GM19397 (cell line): Measurements from ENCODE around the gene BPIFB3.

Experiments used
- ATAC-seq: cut with Tn5 transposase; IDR thresholded peaks from one replicate; pipeline ENCODE4 v1.9.1; 2021; ENCODE audit warnings: mild to moderate bottlenecking, moderate library complexity; ENCODE audit not compliant: unreplicated experiment

Gene BPIFB3

GRCh38 chr20:33015700-33016580, 37.8 kb upstream of the BPIFB3 start:
- ATAC-seq: no peak

GRCh38 chr20:33016581-33017109, 37.1 kb upstream of the BPIFB3 start:
- ATAC-seq: no peak

- no peak for ATAC-seq
Observed at GRCh38 chr20:33017542-33017941, 36.2 kb upstream of the BPIFB3 start.

DNA sequence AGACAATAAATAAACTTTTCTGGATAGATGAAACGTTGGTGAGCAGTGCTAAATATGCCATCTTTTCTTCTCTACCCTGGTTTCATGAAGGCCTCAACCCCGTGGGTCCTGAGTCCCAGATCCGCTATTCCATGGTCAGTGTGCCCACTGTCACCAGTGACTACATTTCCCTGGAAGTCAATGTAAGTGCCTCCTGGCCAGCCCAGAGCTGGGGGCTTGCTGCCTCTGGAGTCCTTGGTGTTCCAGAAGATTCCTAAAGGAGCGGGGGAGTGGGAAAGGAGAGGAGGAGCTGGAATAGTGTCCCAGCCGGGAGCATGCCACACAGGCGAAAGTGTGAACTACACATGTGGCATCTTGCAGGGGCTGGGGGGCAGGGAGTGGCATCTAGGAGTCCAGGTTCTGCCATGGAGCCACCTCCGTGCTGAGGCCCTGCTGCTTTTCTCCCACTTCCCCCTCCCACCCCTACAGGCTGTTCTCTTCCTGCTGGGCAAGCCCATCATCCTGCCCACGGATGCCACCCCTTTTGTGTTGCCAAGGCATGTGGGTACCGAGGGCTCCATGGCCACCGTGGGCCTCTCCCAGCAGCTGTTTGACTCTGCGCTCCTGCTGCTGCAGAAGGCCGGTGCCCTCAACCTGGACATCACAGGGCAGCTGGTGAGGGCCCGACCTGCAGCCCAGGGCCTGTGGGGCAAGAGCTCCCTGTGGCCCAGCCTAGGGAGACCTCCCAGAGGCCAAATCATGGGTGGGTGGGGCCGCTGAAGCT, 35.4 kb upstream of the BPIFB3 start:
- ATAC-seq: no peak

- ATAC-seq: no peak
Observed at GRCh38 chr20:33019465-33020277, 34.0 kb upstream of the BPIFB3 start.

DNA sequence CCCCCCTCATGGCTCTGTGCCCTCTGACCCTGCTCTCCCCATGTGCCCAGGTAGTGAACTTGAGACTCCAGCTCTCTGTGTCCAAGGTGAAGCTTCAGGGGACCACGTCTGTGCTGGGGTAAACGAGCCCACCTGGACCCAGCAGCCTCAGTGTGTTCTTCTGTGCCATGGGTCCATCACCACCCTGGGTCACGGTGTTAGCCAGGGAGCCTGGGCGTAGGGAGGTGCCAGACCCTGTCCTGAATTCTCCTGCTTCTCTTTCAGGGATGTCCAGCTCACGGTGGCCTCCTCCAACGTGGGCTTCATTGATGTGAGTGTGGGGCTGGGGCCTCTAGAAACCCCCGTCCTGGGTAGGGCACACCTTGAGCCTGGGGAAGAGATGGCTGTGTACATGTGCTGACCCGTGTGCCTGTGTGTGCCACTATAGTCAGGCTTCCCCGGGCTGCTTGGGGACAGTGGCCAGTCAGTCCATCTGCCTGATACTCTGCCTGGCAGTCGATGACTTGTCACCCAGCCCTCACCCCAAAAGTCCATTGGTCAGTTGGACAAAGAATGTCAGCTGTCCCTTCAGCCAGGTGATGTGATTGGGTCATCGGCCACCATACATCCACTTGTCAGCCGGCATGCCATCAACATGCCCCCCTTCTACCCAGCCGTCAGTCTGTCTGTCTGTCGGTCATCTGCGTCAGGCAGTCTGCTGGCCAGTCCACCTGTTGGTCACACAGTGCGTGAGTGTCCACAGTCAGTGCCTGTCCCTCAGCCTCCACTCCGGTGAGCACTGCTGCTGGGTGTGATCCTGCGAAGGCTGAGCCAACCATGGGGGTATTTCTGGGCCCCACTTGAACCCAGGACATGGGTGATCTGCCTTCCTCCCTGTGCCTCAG, 33.2 kb upstream of the BPIFB3 start:
- no peak for ATAC-seq

- no peak for ATAC-seq
Observed at GRCh38 chr20:33021879-33022278, 31.8 kb upstream of the BPIFB3 start.

DNA sequence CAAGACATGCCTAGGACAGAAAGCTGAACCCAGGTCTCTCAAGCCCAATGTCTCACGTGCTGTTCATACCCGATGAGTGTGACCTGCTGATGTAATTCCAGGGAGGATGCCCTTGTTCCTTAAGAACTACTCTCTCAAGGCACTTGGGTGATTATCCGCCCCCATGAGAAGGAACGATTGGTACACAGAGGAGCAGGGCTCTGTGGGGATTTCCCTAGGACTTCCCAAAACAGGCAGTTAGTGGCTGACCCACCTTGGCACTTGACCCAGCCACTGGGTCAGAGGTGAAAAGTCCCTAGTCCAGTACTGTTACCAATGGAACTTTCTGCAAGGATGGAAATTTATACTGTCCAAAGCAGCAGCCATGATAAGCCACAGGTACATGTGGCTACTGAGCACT, 31.4 kb upstream of the BPIFB3 start:
- ATAC-seq: no peak

GRCh38 chr20:33022694-33023438, 30.8 kb upstream of the BPIFB3 start:
- no peak for ATAC-seq

GRCh38 chr20:33023439-33024242, 30.1 kb upstream of the BPIFB3 start:
- ATAC-seq: no peak

DNA sequence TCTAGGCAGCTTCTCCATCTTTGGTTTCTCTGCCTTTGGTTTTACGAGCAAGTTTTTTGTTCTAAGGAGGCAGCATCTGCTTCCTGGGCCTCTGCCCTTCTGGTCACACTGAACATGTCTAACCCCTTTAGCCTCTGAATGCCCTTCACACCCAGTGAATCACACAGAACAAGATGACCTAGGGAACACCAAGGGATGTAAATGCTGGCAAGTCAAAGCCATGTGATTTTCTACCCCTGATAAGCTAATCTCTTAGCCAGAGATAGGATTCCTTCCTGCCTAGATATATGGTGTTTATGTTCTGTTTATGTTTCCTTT, 29.5 kb upstream of the BPIFB3 start:
- ATAC-seq: no peak

DNA sequence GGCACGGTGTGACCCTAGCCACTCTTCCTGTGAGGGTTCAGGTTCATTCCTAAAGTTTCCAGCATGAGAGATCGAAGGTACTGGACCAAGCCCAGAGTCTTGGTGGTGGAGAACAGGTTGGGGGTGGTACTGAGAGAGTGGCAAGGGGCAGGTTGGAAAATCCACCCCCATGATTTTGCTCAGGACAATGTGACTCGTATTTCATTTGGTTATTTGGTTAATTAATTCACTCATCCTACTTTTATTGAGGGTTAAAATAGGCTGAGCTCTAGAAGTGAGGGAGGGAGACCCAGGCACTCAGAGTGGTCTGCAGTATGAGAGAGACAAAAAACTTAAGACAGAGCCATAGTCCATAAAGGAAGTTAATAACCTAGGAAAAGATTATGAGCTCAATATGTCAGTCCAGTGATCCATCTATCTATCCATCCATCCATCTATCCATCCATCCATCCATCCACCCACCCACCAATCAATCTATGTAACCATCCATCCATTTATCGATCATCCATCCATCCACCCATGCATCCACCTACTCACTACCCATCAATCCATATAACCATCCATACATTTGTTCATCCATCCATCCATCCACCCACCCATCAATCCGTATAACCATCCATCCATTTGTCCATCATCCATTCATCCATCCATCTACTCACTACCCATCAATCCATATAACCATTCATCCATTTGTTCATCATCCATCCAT, 28.9 kb upstream of the BPIFB3 start:
- ATAC-seq: no peak

- no peak for ATAC-seq
Observed at GRCh38 chr20:33025318-33025876, 28.3 kb upstream of the BPIFB3 start.

- ATAC-seq: no peak
Observed at GRCh38 chr20:33026072-33026778, 27.5 kb upstream of the BPIFB3 start.

DNA sequence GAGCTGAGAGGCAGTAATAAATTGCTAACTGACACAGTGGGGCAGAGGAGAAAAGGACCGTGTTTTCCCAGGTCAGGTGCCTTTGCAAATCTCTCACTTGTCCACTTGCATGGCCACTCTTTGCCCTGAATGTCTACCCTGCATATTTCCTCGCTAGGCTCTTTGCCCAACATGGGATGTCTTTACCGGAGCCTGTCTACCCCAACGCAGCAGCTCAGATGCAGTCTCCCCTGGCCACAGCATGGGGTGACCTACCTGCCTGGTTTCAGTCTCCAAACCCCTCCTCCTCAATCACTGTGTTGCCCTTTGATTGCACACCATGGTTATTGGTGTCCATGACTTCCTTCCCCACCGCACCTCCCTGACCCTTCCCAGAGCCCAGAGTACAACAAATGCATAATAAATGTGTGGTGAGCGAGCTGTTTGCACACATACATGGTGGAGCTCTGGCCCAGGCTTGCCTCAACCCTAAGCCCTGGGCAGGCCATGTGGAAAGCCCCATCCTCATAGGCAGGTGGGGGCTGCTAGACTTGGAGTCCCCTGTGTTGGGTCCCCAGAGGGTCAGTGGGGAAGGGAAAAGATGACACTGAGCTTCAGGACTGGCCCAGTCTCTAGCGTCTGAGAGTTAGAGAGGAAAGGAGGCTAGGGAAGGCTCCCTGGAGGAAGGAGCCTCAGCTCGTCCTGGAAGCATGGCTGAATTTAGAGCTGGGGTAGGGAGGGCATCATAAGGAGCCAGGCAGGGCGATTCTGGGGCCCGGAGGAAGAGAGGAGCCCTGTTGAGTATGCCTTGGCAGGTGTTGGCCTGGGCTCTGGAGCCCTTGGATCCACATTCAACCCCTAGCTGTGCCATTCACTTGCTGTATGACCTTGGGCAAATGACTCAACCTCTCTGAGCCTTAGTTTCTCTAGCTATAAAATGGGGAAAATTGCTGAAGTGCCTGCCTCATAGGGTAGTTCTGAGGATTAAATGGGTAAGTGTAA, 26.6 kb upstream of the BPIFB3 start:
- ATAC-seq: no peak
